HepG2 (cell line): ENCODE measurements around the gene ABHD1. TPM values are rescaled to one million over a fixed set of nuclear protein-coding genes. Genes with fewer than 3 reads are reported as not detected.
A peak's percentile ranks its signal among the peaks of the same experiment; 100 is the strongest.

Experiments
- AKAP8 ChIP-seq: sonication (generic); formaldehyde crosslinking; IDR thresholded peaks from 2 replicates; pipeline ENCODE4 v1.5.1; 2020; ENCODE audit warnings: mild to moderate bottlenecking, missing genetic modification reagents
- CEBPG ChIP-seq: IDR thresholded peaks from 2 replicates; pipeline ENCODE4 v1.6.1; 2016
- ETV5 ChIP-seq: IDR thresholded peaks from 2 replicates; pipeline ENCODE4 v1.6.1; 2018; ENCODE audit warnings: missing biosample characterization, missing genetic modification reagents, inconsistent platforms, borderline replicate concordance
- FLYWCH1 ChIP-seq: sonication (generic); formaldehyde crosslinking; IDR thresholded peaks from 2 replicates; pipeline ENCODE4 v1.8.1; 2023; ENCODE audit warnings: mild to moderate bottlenecking, missing genetic modification reagents
- FOXA1 ChIP-seq, 2 experiments: fragments of 450-650 bp in 1 of 2; sonication (generic) in 1 of 2; formaldehyde crosslinking in 1 of 2; IDR thresholded peaks; 2 replicates each; pipeline versions ENCODE4 v1.4.0 to v1.6.1; 2016 to 2020; ENCODE audit warnings: missing genetic modification reagents in 1 of 2
- HOXA9 ChIP-seq: sonication (generic); formaldehyde crosslinking; IDR thresholded peaks from 2 replicates; pipeline ENCODE4 v1.8.1; 2022; ENCODE audit warnings: missing genetic modification reagents, mild to moderate bottlenecking, moderate library complexity, borderline replicate concordance
- MBD4 ChIP-seq: IDR thresholded peaks from 2 replicates; pipeline ENCODE4 v1.6.1; 2012; ENCODE audit warnings: low read length, inconsistent platforms, borderline replicate concordance
- MNT ChIP-seq: fragments of 450-650 bp; IDR thresholded peaks from 2 replicates; pipeline ENCODE4 v1.6.1; 2016
- MTF1 ChIP-seq: sonication (generic); formaldehyde crosslinking; IDR thresholded peaks from 2 replicates; pipeline ENCODE4 v1.5.0; 2020; ENCODE audit warnings: missing genetic modification reagents
- MYPOP ChIP-seq: sonication (generic); formaldehyde crosslinking; IDR thresholded peaks from 2 replicates; pipeline ENCODE4 v1.8.1; 2023; ENCODE audit warnings: mild to moderate bottlenecking, moderate library complexity, missing genetic modification reagents
- SNRNP70 ChIP-seq: fragments of 200-400 bp; formaldehyde crosslinking; IDR thresholded peaks from 2 replicates; pipeline ENCODE4 v1.6.1; 2017; ENCODE audit warnings: mild to moderate bottlenecking, low read depth, low read length, moderate library complexity
- SRSF9 ChIP-seq: fragments of 200-400 bp; formaldehyde crosslinking; IDR thresholded peaks from 2 replicates; pipeline ENCODE4 v1.6.1; 2018; ENCODE audit warnings: borderline replicate concordance, mild to moderate bottlenecking, low read depth, low read length; ENCODE audit not compliant: insufficient read depth, poor library complexity, severe bottlenecking
- THYN1 ChIP-seq: sonication (generic); formaldehyde crosslinking; IDR thresholded peaks from 2 replicates; pipeline ENCODE4 v1.8.1; 2023; ENCODE audit warnings: low read depth, mild to moderate bottlenecking, moderate library complexity, missing genetic modification reagents, borderline replicate concordance
- WIZ ChIP-seq: sonication (generic); formaldehyde crosslinking; IDR thresholded peaks from 2 replicates; pipeline ENCODE4 v1.5.1; 2020; ENCODE audit warnings: mild to moderate bottlenecking, missing genetic modification reagents
- ZIK1 ChIP-seq: sonication (generic); formaldehyde crosslinking; IDR thresholded peaks from 2 replicates; pipeline ENCODE4 v1.5.0; 2020; ENCODE audit warnings: mild to moderate bottlenecking, low read depth, missing genetic modification reagents, borderline replicate concordance
- ZNF160 ChIP-seq: sonication (generic); formaldehyde crosslinking; IDR thresholded peaks from 2 replicates; pipeline ENCODE4 v1.8.0; 2022; ENCODE audit warnings: mild to moderate bottlenecking, inconsistent platforms, missing genetic modification reagents
- ZNF30 ChIP-seq: sonication (generic); formaldehyde crosslinking; IDR thresholded peaks from 2 replicates; pipeline ENCODE4 v1.5.0; 2020; ENCODE audit warnings: mild to moderate bottlenecking, missing genetic modification reagents
- ZNF547 ChIP-seq: sonication (generic); formaldehyde crosslinking; IDR thresholded peaks from 2 replicates; pipeline ENCODE4 v1.5.1; 2020; ENCODE audit warnings: mild to moderate bottlenecking, missing genetic modification reagents
- ZNF569 ChIP-seq: sonication (generic); formaldehyde crosslinking; IDR thresholded peaks from 2 replicates; pipeline ENCODE4 v1.5.0; 2020; ENCODE audit warnings: mild to moderate bottlenecking, missing genetic modification reagents, moderate library complexity, borderline replicate concordance
- ZNF605 ChIP-seq: sonication (generic); formaldehyde crosslinking; IDR thresholded peaks from 2 replicates; pipeline ENCODE4 v1.8.0; 2022; ENCODE audit warnings: mild to moderate bottlenecking, missing genetic modification reagents
- ZNF652 ChIP-seq: IDR thresholded peaks from 2 replicates; pipeline ENCODE4 v1.6.1; 2016; ENCODE audit warnings: low read depth, borderline replicate concordance
- ZNF766 ChIP-seq: sonication (generic); formaldehyde crosslinking; IDR thresholded peaks from 2 replicates; pipeline ENCODE4 v1.5.0; 2020; ENCODE audit warnings: missing genetic modification reagents, borderline replicate concordance
- ZZZ3 ChIP-seq: sonication (generic); formaldehyde crosslinking; IDR thresholded peaks from 2 replicates; pipeline ENCODE4 v1.4.0; 2020; ENCODE audit warnings: missing genetic modification reagents, mild to moderate bottlenecking, borderline replicate concordance
- polyA plus RNA-seq, 8 experiments: library from polyadenylated mRNA; depleted of rRNA in 3 of 8; stranded (reverse) in 7 of 8; unstranded in 1 of 8; fragments of >200 nt; fragmentation: Illumina TruSeq in 4 of 8; extraction: Trizol in 4 of 8; gene quantifications; 2 replicates each; pipeline versions ENCODE4 v1.2.1 to v1.2.3, GENCODE V29; 2011 to 2016; ENCODE audit warnings: low read depth in 4 of 8, missing spikeins in 1 of 8, mixed read lengths in 1 of 8; ENCODE audit not compliant: insufficient read depth in 1 of 8
- total RNA-seq, 5 experiments: library from RNA; depleted of rRNA; stranded (reverse); fragments of >200 nt; fragmentation: Illumina TruSeq; extraction: Trizol; gene quantifications; 2 replicates each; pipeline ENCODE4 v1.2.3, GENCODE V29; 2016; ENCODE audit warnings: low read depth in 1 of 5
- TF ChIP-seq, protein P1 (sequence below): sonication (generic); formaldehyde crosslinking; IDR thresholded peaks from 2 replicates; pipeline ENCODE4 v1.5.1; 2020; ENCODE audit warnings: missing genetic modification reagents, mild to moderate bottlenecking, borderline replicate concordance

Gene ABHD1
- total and polyA plus RNA-seq, 2 of the 13 experiments (the other 11 are each of a cell fraction or from before 2014, with no cell fraction given), result 0.04 to 0.81 TPM

- TF ChIP-seq HOXA9, result no peak
- no peak for TF ChIP-seq ZNF30 (CRISPR knock-in tag)
- TF ChIP-seq SNRNP70, result no peak
- no peak for TF ChIP-seq THYN1 (CRISPR knock-in tag)
- TF ChIP-seq ZNF547 (CRISPR knock-in tag), result peak; percentile 82
- no peak for TF ChIP-seq MNT
- TF ChIP-seq MYPOP (CRISPR knock-in tag), result peak; percentile 64
- peak; percentile 89 for TF ChIP-seq ZNF605 (CRISPR knock-in tag)
- TF ChIP-seq ZNF766 (CRISPR knock-in tag), result peak; percentile 83; the same call in 1 of the 2 replicates
- TF ChIP-seq ZNF652 (CRISPR knock-in tag), result peak; percentile 22; the same call in 1 of the 2 replicates
- TF ChIP-seq FOXA1 (IDR thresholded peaks at IDR 0.05), result no peak
- TF ChIP-seq FOXA1 (CRISPR knock-in tag; IDR thresholded peaks at IDR 0.05), result peak; percentile 90
- TF ChIP-seq FLYWCH1 (CRISPR knock-in tag), result no peak
- TF ChIP-seq ZZZ3, result no peak
- TF ChIP-seq ZIK1 (CRISPR knock-in tag), result no peak; the same call in 1 of the 2 replicates
- peak; percentile 34; the same call in 1 of the 2 replicates for TF ChIP-seq MTF1
- no peak for TF ChIP-seq SRSF9
- TF ChIP-seq, protein P1, sequence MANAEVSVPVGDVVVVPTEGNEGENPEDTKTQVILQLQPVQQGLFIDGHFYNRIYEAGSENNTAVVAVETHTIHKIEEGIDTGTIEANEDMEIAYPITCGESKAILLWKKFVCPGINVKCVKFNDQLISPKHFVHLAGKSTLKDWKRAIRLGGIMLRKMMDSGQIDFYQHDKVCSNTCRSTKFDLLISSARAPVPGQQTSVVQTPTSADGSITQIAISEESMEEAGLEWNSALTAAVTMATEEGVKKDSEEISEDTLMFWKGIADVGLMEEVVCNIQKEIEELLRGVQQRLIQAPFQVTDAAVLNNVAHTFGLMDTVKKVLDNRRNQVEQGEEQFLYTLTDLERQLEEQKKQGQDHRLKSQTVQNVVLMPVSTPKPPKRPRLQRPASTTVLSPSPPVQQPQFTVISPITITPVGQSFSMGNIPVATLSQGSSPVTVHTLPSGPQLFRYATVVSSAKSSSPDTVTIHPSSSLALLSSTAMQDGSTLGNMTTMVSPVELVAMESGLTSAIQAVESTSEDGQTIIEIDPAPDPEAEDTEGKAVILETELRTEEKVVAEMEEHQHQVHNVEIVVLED, result peak; percentile 77
- TF ChIP-seq ETV5 (CRISPR knock-in tag), result peak; percentile 67; the same call in 1 of the 2 replicates
- no peak for TF ChIP-seq AKAP8 (CRISPR knock-in tag)
- TF ChIP-seq WIZ (CRISPR knock-in tag), result 0 out of 2 replicates have a peak, but pooled peaks have one; percentile 9
- peak; percentile 100 for TF ChIP-seq CEBPG (CRISPR knock-in tag)
- no peak for TF ChIP-seq ZNF569 (CRISPR knock-in tag)
- TF ChIP-seq MBD4, result no peak
- TF ChIP-seq ZNF160, result peak; percentile 26; the same call in 1 of the 2 replicates
Measured at GRCh38 chr2:27095745-27096651, 27.6 kb upstream of the ABHD1 start (continued).
